B cell (primary cell): ENCODE results near the gene SEC31B. TPM values are rescaled to one million over a fixed set of nuclear protein-coding genes. Genes with fewer than 3 reads are reported as not detected.
A peak's percentile ranks its signal among the peaks of the same experiment; 100 is the strongest.

Experiments used
- ATAC-seq: fragments of 200-7000 bp; cut with Tn5 transposase; one replicate; pipeline ENCODE4 v1.10.0; 2021; ENCODE audit warnings: low read depth, mild to moderate bottlenecking, moderate number of reproducible peaks, moderate library complexity
- CTCF ChIA-PET: fragments of 350-600 bp; sonication (Branson Sonifier 250); formaldehyde crosslinking; loops from one replicate; lab custom pipeline; 2021; ENCODE audit warnings: antibody characterized with exemption, inconsistent platforms; lab: Charles Lee
- POLR2A ChIA-PET: fragments of 350-600 bp; sonication (Branson Sonifier 250); formaldehyde crosslinking; loops from one replicate; lab custom pipeline; 2021; ENCODE audit warnings: antibody characterized with exemption; lab: Charles Lee
- DNase-seq: peaks from one replicate; pipeline ENCODE4 v3.0.0; 2013
- H2AFZ ChIP-seq: 2 replicates; pipeline ENCODE4 v1.6.1; 2012; ENCODE audit warnings: mild to moderate bottlenecking, low read depth, low read length; ENCODE audit not compliant: insufficient read depth, poor library complexity, severe bottlenecking
- H3K27ac ChIP-seq, 2 donors: 1 replicate in 1 of 2; 2 replicates in 1 of 2; pipeline ENCODE4 v1.5.1; 2012 to 2013; ENCODE audit warnings: low read length in 2 of 2, mild to moderate bottlenecking in 2 of 2, moderate library complexity in 1 of 2
- H3K27me3 ChIP-seq, 4 experiments: fragments of 200-600 bp in 1 of 4; sonication (generic) in 1 of 4; replicated peaks in 1 of 4; 1 replicate in 2 of 4; 2 replicates in 2 of 4; pipeline versions ENCODE4 v1.6.1 to v1.7.0; 2013 to 2016; ENCODE audit warnings: low read length in 3 of 4, mild to moderate bottlenecking in 2 of 4, mixed read lengths in 1 of 4, moderate library complexity in 1 of 4; ENCODE audit not compliant: insufficient read depth in 4 of 4, control insufficient read depth in 3 of 4; ENCODE audit errors: control extremely low read depth in 1 of 4
- H3K36me3 ChIP-seq, 2 experiments: replicated peaks in 1 of 2; 1 replicate in 1 of 2; 2 replicates in 1 of 2; pipeline versions ENCODE4 v1.6.1 to v1.7.1; 2013; ENCODE audit warnings: low read length in 1 of 2; ENCODE audit not compliant: insufficient read depth in 2 of 2, control insufficient read depth in 1 of 2; ENCODE audit errors: control extremely low read depth in 1 of 2, extremely low read depth in 1 of 2
- H3K4me1 ChIP-seq, 2 donors: fragments of 200-600 bp in 1 of 2; sonication (generic) in 1 of 2; 1 replicate in 1 of 2; 2 replicates in 1 of 2; pipeline versions ENCODE4 v1.5.1 to v1.6.1; 2013 to 2017; ENCODE audit warnings: low read length in 2 of 2; ENCODE audit not compliant: control insufficient read depth in 2 of 2, insufficient read depth in 2 of 2
- H3K4me2 ChIP-seq: replicated peaks from 2 replicates; pipeline ENCODE3; 2012; ENCODE audit warnings: mild to moderate bottlenecking, low read depth, low read length; ENCODE audit not compliant: poor library complexity, severe bottlenecking
- H3K4me3 ChIP-seq, 5 experiments: fragments of 200-600 bp in 1 of 5; sonication (generic) in 1 of 5; 1 replicate in 3 of 5; 2 replicates in 2 of 5; pipeline versions ENCODE4 v1.5.1 to v1.7.0; 2011 to 2016; ENCODE audit warnings: low read length in 4 of 5, mild to moderate bottlenecking in 4 of 5, low read depth in 2 of 5, control low read depth in 1 of 5, moderate library complexity in 1 of 5; ENCODE audit not compliant: insufficient read depth in 1 of 5; ENCODE audit errors: control extremely low read depth in 1 of 5, extremely low read depth in 1 of 5
- H3K79me2 ChIP-seq: fragments of 200-600 bp; sonication (generic); one replicate; pipeline ENCODE4 v1.6.0; 2016; ENCODE audit warnings: low read length; ENCODE audit not compliant: control insufficient read depth, insufficient read depth
- H3K9ac ChIP-seq: fragments of 200-600 bp; sonication (generic); 2 replicates; pipeline ENCODE4 v1.6.1; 2017; ENCODE audit warnings: mild to moderate bottlenecking, low read length, moderate library complexity
- H3K9me3 ChIP-seq, 3 donors: one replicate each; pipeline versions ENCODE4 v1.6.1 to v1.7.1; 2013; ENCODE audit warnings: low read length in 2 of 3; ENCODE audit not compliant: control insufficient read depth in 2 of 3, insufficient read depth in 1 of 3; ENCODE audit errors: control extremely low read depth in 1 of 3
- H4K20me1 ChIP-seq: 2 replicates; pipeline ENCODE4 v1.6.0; 2012; ENCODE audit warnings: mild to moderate bottlenecking, low read length; ENCODE audit not compliant: insufficient read depth, control insufficient read depth, poor library complexity, severe bottlenecking
- H3K27ac Mint-ChIP-seq: one replicate; pipeline ENCODE4 v1.8.0; 2021; ENCODE audit warnings: mixed read lengths
- H3K27me3 Mint-ChIP-seq: one replicate; pipeline ENCODE4 v1.8.0; 2021; ENCODE audit warnings: mixed read lengths
- H3K4me1 Mint-ChIP-seq: one replicate; pipeline ENCODE4 v1.8.0; 2021; ENCODE audit warnings: mixed read lengths
- H3K4me3 Mint-ChIP-seq: one replicate; pipeline ENCODE4 v1.8.0; 2021; ENCODE audit warnings: mixed read lengths
- H3K9me3 Mint-ChIP-seq: one replicate; pipeline ENCODE4 v1.8.0; 2022; ENCODE audit warnings: mixed read lengths; ENCODE audit not compliant: insufficient read depth
- EZH2 ChIP-seq: IDR thresholded peaks from 2 replicates; pipeline ENCODE4 v1.6.1; 2012; ENCODE audit warnings: borderline replicate concordance, low read depth, mild to moderate bottlenecking, moderate library complexity, low read length; ENCODE audit not compliant: insufficient read depth, poor library complexity, severe bottlenecking
- WGBS: methylation state at CpG from one replicate; pipeline ENCODE4 v1.1.5; 2013; ENCODE audit warnings: missing lambda C conversion rate; ENCODE audit not compliant: insufficient coverage; 5-methylcytosine and 5-hydroxymethylcytosine counted together
- intact Hi-C: fragments of 100-400 bp; cut with micrococcal nuclease; formaldehyde crosslinking; loops from one replicate; pipeline ENCODE4 v1.10.0; 2022
- polyA plus RNA-seq: library from polyadenylated mRNA; depleted of rRNA; stranded (reverse); fragments of >200 nt; gene quantifications from 2 replicates; pipeline ENCODE4 v1.2.3, GENCODE V29; 2012
- total RNA-seq, 2 donors: library from RNA; stranded (reverse); fragments of 120-200 nt in 1 of 2; gene quantifications; 1 replicate in 1 of 2; 2 replicates in 1 of 2; pipeline versions ENCODE4 v1.2.3 to v1.2.4, GENCODE V29; 2013 to 2022
- TF ChIP-seq, protein P1 (sequence below): fragments of 200-600 bp; IDR thresholded peaks from one replicate; pipeline ENCODE4 v1.8.0; 2022; ENCODE audit warnings: antibody characterized with exemption, mild to moderate bottlenecking

SEC31B gene
- total and polyA plus RNA-seq, 2 donors (not counting 1 experiment from before 2014, with no cell fraction given) = 36.3 to 45.7 TPM

DNA sequence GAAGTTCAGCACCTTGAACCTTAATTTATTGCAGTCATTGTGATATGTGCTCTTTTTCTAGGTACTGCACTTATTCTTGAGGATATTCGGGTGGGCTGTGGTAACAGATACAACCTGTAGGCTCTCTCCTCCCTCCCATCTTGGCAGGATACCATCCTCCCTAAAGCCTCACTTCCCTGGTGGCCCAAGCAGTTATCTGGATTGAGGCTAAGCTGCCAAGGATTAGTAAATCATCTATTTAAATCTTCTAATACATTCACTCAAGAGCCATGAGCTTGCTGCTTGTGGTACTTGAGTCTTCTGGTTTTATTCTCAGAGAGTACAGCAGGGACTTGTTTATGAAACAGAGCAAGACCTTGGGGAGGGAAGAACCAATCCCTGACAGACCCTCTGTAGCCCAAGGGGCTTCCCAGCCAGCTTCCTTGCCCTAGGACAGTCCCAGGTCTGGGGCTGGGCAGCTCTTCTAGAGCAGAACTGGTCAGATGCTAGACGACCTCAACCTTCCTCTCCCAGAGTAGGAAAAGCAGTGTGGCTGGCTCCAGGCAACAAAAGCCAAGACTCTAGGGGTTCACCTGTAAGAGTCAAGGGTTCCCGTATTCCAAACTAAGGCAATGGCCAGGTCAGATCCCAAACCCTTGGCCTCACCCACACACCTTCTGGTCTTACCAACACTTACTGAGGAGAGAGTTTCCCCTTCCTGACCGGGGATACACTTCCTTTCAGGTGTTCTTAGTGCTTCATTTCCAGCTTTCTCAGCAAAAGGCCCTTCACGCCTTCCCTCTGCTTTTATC, 35.6 kb downstream of the SEC31B start:
- CTCF ChIA-PET = interaction anchor here (1.0 to 2.1 kb wide), 6 partner anchors 10 to 42 kb away, joined by 3 to 16 read pairs (median 4); no protein-coding TSS in a partner anchor
- ATAC-seq (no peak), DNase-seq (no peak)
- POLR2A ChIA-PET = no interaction called here
- Histone ChIP-seq H2AFZ (no peak overlapping the region), H3K36me3 (peaks cover 0 to 17% of the 10 kb centered on the region in 2 experiments), H3K4me3 (no peak overlapping the region), H3K9me3 (no peaks in the 10 kb centered on the region), H3K4me2 (no peak overlapping the region), H3K79me2 (no peaks in the 10 kb centered on the region), H3K27ac (no peak overlapping the region), H3K9ac (no peak overlapping the region), H4K20me1 (no peaks in the 10 kb centered on the region), H3K4me1 (peaks cover 7 to 20% of the 10 kb centered on the region in 2 donors), H3K27me3 (peaks cover 0 to 30% (median 19%) of the 10 kb centered on the region in 4 experiments)
- intact Hi-C loops = loop anchor here (5.0 kb wide), 3 partner anchors 33 to 112 kb away; partner anchors contain the start of genes HIF1AN and SEC31B
- Mint-ChIP-seq H3K4me3 (peak overlapping the region; percentile 85), H3K4me1 (peaks cover 14% of the 10 kb centered on the region), H3K9me3 (no peaks in the 10 kb centered on the region), H3K27ac (no peak overlapping the region), H3K27me3 (peaks cover 24% of the 10 kb centered on the region)
- 95% methylated on average over 4 of the region's 5 CpGs for WGBS
- no peak for TF ChIP-seq EZH2
- TF ChIP-seq, protein P1, sequence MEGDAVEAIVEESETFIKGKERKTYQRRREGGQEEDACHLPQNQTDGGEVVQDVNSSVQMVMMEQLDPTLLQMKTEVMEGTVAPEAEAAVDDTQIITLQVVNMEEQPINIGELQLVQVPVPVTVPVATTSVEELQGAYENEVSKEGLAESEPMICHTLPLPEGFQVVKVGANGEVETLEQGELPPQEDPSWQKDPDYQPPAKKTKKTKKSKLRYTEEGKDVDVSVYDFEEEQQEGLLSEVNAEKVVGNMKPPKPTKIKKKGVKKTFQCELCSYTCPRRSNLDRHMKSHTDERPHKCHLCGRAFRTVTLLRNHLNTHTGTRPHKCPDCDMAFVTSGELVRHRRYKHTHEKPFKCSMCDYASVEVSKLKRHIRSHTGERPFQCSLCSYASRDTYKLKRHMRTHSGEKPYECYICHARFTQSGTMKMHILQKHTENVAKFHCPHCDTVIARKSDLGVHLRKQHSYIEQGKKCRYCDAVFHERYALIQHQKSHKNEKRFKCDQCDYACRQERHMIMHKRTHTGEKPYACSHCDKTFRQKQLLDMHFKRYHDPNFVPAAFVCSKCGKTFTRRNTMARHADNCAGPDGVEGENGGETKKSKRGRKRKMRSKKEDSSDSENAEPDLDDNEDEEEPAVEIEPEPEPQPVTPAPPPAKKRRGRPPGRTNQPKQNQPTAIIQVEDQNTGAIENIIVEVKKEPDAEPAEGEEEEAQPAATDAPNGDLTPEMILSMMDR = no peak

DNA sequence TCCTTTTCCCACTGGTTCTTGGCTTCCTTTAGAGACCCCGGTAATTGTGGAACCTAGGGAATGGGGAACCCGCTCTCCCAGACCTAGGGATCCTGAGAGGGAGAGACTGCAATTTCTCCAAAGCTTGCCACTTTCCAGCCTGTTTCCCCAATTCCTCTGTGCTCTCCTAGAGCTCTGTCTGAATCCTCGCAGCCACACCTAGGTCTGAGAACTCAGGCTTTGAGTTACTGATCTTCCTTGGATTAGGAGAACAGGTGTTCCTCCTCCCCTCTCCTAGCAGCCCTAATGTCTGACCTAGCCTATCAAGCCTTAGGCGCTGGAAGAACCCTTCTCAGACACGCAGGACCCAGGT, 36.9 kb downstream of the SEC31B start:
- Mint-ChIP-seq H3K9me3 (no peaks in the 10 kb centered on the region), H3K27ac (no peak overlapping the region), H3K4me1 (peaks cover 14% of the 10 kb centered on the region), H3K27me3 (peaks cover 31% of the 10 kb centered on the region), H3K4me3 (peak overlapping the region; percentile 85)
- H3K36me3 ChIP-seq = peaks cover 0 to 7% of the 10 kb centered on the region in 2 experiments
- no peak overlapping the region for H3K27ac ChIP-seq
- TF ChIP-seq EZH2 = no peak
- TF ChIP-seq, protein P1 = peak; percentile 63
- peak overlapping the region; percentile 95 for H3K4me2 ChIP-seq
- POLR2A ChIA-PET = no interaction called here
- H3K4me1 ChIP-seq = peaks cover 7 to 20% of the 10 kb centered on the region in 2 donors
- peaks cover 0 to 32% (median 20%) of the 10 kb centered on the region in 4 experiments for H3K27me3 ChIP-seq
- no peak overlapping the region for H2AFZ ChIP-seq
- DNase-seq (no peak), ATAC-seq (no peak)
- WGBS = 51% methylated on average over 5 of the region's 5 CpGs
- H3K4me3 ChIP-seq = peak overlapping the region in 4 of 5 experiments; percentile 57 to 81 (median 62)
- no peaks in the 10 kb centered on the region for H3K9me3 ChIP-seq
- CTCF ChIA-PET = interaction anchor here (0.7 to 2.8 kb wide), 13 partner anchors 11 to 165 kb away, joined by 3 to 16 read pairs (median 4); no protein-coding TSS in a partner anchor
- no peaks in the 10 kb centered on the region for H4K20me1 ChIP-seq
- intact Hi-C loops = loop anchor here (5.0 kb wide), 3 partner anchors 34 to 111 kb away; partner anchors contain the start of genes HIF1AN and SEC31B
- H3K9ac ChIP-seq = peak overlapping the region; percentile 68
- no peaks in the 10 kb centered on the region for H3K79me2 ChIP-seq
